BJ (cell line): ENCODE data around the gene XPO6. TPM values are rescaled to one million over a fixed set of nuclear protein-coding genes. Genes with fewer than 3 reads are reported as not detected.

ENCODE experiments used
- CTCF ChIA-PET: fragments of 350-600 bp; formaldehyde crosslinking; extraction: SDS; loops from one replicate; lab custom pipeline; 2021; ENCODE audit warnings: antibody characterized with exemption, inconsistent platforms; lab: Yijun Ruan, JAX
- POLR2A ChIA-PET: fragments of 300-600 bp; sonication (Branson Sonifier 250); formaldehyde crosslinking; extraction: SDS; loops from one replicate; lab custom pipeline; 2021; ENCODE audit warnings: antibody characterized with exemption; lab: Charles Lee
- DNase-seq: peaks from one replicate; pipeline ENCODE4 v3.0.0-alpha.2; 2011; ENCODE audit warnings: low read depth
- H3K27me3 ChIP-seq: 2 replicates; pipeline ENCODE4 v1.6.0; 2011; ENCODE audit warnings: low read length; ENCODE audit not compliant: control insufficient read depth, insufficient read depth
- H3K36me3 ChIP-seq: 2 replicates; pipeline ENCODE4 v1.5.1; 2011; ENCODE audit warnings: low read length; ENCODE audit not compliant: control insufficient read depth, insufficient read depth
- H3K4me3 ChIP-seq: 2 replicates; pipeline ENCODE4 v1.5.1; 2011; ENCODE audit warnings: low read depth, mild to moderate bottlenecking, control low read depth, low read length
- CTCF ChIP-seq: IDR thresholded peaks from 2 replicates; pipeline ENCODE4 v1.5.1; 2011; ENCODE audit warnings: low read depth, mild to moderate bottlenecking, control low read depth, inconsistent platforms, low read length, moderate library complexity; ENCODE audit not compliant: insufficient read depth
- polyA plus RNA-seq: library from polyadenylated mRNA; depleted of rRNA; stranded (reverse); fragments of >200 nt; gene quantifications from 2 replicates; pipeline ENCODE4 v1.2.3, GENCODE V29; 2011

The XPO6 gene
- polyA plus RNA-seq, 1 experiment = 239 TPM

GRCh38 chr16:28172336-28172735, 39.4 kb downstream of the XPO6 start:
- Histone ChIP-seq H3K4me3 (no peak overlapping the region), H3K36me3 (peaks cover 18% of the 10 kb centered on the region), H3K27me3 (no peaks in the 10 kb centered on the region)
- TF ChIP-seq CTCF = no peak
- ChIA-PET CTCF (no interaction called here), POLR2A (no interaction called here)
- DNase-seq = no peak

GRCh38 chr16:28171816-28172215, 39.9 kb downstream of the XPO6 start:
- no peak for DNase-seq
- H3K36me3 ChIP-seq = peaks cover 20% of the 10 kb centered on the region
- TF ChIP-seq CTCF = no peak
- ChIA-PET CTCF (interaction anchor here (0.7 kb wide), 1 partner anchor 13 kb away, joined by 3 read pairs; no protein-coding TSS in a partner anchor), POLR2A (no interaction called here)
- H3K4me3 ChIP-seq = no peak overlapping the region
- no peaks in the 10 kb centered on the region for H3K27me3 ChIP-seq

- Histone ChIP-seq H3K27me3 (no peaks in the 10 kb centered on the region), H3K36me3 (peaks cover 21% of the 10 kb centered on the region), H3K4me3 (no peak overlapping the region)
- POLR2A ChIA-PET = no interaction called here
- DNase-seq = no peak
- CTCF ChIA-PET = no interaction called here
- no peak for TF ChIP-seq CTCF
Observed at GRCh38 chr16:28168991-28169554, 42.7 kb downstream of the XPO6 start.

GRCh38 chr16:28167730-28168129, 44.0 kb downstream of the XPO6 start:
- Histone ChIP-seq H3K27me3 (no peaks in the 10 kb centered on the region), H3K4me3 (no peak overlapping the region), H3K36me3 (peaks cover 17% of the 10 kb centered on the region)
- CTCF ChIA-PET = no interaction called here
- no peak for TF ChIP-seq CTCF
- POLR2A ChIA-PET = no interaction called here
- no peak for DNase-seq

- no peak for TF ChIP-seq CTCF
- POLR2A ChIA-PET = no interaction called here
- no peak for DNase-seq
- H3K27me3 ChIP-seq = no peaks in the 10 kb centered on the region
- peaks cover 15% of the 10 kb centered on the region for H3K36me3 ChIP-seq
- no peak overlapping the region for H3K4me3 ChIP-seq
- CTCF ChIA-PET = interaction anchor here (0.8 kb wide), 1 partner anchor 8 kb away, joined by 4 read pairs; no protein-coding TSS in a partner anchor
Observed at GRCh38 chr16:28167221-28167620, 44.5 kb downstream of the XPO6 start.
